ENCODE results near the gene IMP3.

DNA sequence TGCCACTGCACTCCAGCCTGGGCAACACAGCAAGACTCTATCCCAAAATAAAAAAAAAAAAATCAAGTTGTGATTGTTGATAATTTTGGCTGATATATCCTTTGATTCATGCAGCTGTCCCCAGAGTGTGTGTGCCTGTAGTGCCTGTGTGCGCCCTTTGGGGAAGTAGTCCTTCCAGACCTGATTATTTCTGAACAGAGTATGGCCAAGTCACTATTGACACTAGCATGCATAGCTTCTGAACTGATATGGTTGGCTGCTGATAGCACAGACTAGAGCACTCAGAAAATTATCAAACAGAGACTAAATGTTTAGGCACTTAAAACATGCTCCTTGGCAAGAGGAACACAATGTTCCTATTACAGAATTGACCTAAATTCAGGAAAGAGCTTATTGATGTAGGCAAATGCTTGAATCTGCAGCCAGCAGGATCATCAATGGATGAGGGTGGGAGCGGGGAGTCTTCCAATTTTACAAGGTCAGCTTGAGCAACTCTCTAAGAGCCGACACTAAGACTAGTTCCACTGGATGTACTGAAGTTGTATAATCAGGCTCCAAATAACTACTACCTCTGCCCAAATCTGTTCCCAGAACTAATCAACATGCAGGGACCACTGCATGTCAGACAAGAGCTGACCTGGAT is 43.2 kb downstream of the IMP3 start:
- TF ChIP-seq, protein P1, sequence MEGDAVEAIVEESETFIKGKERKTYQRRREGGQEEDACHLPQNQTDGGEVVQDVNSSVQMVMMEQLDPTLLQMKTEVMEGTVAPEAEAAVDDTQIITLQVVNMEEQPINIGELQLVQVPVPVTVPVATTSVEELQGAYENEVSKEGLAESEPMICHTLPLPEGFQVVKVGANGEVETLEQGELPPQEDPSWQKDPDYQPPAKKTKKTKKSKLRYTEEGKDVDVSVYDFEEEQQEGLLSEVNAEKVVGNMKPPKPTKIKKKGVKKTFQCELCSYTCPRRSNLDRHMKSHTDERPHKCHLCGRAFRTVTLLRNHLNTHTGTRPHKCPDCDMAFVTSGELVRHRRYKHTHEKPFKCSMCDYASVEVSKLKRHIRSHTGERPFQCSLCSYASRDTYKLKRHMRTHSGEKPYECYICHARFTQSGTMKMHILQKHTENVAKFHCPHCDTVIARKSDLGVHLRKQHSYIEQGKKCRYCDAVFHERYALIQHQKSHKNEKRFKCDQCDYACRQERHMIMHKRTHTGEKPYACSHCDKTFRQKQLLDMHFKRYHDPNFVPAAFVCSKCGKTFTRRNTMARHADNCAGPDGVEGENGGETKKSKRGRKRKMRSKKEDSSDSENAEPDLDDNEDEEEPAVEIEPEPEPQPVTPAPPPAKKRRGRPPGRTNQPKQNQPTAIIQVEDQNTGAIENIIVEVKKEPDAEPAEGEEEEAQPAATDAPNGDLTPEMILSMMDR (IDR thresholded peaks at IDR 0.05) = no peak
- no peak for TF ChIP-seq EP300 (IDR thresholded peaks at IDR 0.05; ENCODE audit: low read depth)
- no peak for TF ChIP-seq POLR2A (IDR thresholded peaks at IDR 0.05)

Measured in transverse colon (tissue), 3 donors.